Heart left ventricle (tissue), 16 donors: ENCODE data around the gene TRA2B. TPM values are rescaled to one million over a fixed set of nuclear protein-coding genes. Genes with fewer than 3 reads are reported as not detected.

Experiments used
- ATAC-seq, 4 donors: fragments of 200-7000 bp; cut with Tn5 transposase; one replicate each; pipeline ENCODE4 v1.9.1; 2020 to 2022; ENCODE audit warnings: moderate library complexity in 4 of 4, mild to moderate bottlenecking in 3 of 4, moderate number of reproducible peaks in 1 of 4
- DNase-seq, 5 donors: peaks; one replicate each; pipeline ENCODE4 v3.0.0-alpha.2; 2020
- H3K27ac ChIP-seq, 12 donors: fragments of 200-600 bp; sonication (generic) in 4 of 12; one replicate each; pipeline versions ENCODE4 v1.5.0 to v1.8.0; 2016 to 2022; ENCODE audit warnings: mild to moderate bottlenecking in 2 of 12
- H3K27me3 ChIP-seq, 9 donors: fragments of 200-600 bp; sonication (generic) in 2 of 9; one replicate each; pipeline versions ENCODE4 v1.5.1 to v1.8.0; 2016 to 2022; ENCODE audit warnings: mild to moderate bottlenecking in 3 of 9
- H3K36me3 ChIP-seq, 9 donors: fragments of 200-600 bp; sonication (generic) in 2 of 9; one replicate each; pipeline versions ENCODE4 v1.5.0 to v1.8.0; 2018 to 2022; ENCODE audit warnings: mild to moderate bottlenecking in 2 of 9
- H3K4me1 ChIP-seq, 12 donors: fragments of 200-600 bp; sonication (generic) in 4 of 12; one replicate each; pipeline versions ENCODE4 v1.5.0 to v1.8.0; 2016 to 2022; ENCODE audit warnings: mild to moderate bottlenecking in 3 of 12
- H3K4me3 ChIP-seq, 12 donors: fragments of 200-600 bp; sonication (generic) in 4 of 12; one replicate each; pipeline versions ENCODE4 v1.5.0 to v1.8.0; 2017 to 2022; ENCODE audit warnings: mild to moderate bottlenecking in 9 of 12, moderate library complexity in 4 of 12
- H3K9me3 ChIP-seq, 12 donors: fragments of 200-600 bp; sonication (generic) in 4 of 12; one replicate each; pipeline versions ENCODE4 v1.5.0 to v1.8.0; 2016 to 2022; ENCODE audit warnings: mild to moderate bottlenecking in 1 of 12
- POLR2A ChIP-seq, 2 donors: fragments of 450-650 bp; IDR thresholded peaks; one replicate each; pipeline ENCODE4 v1.6.1; 2017; ENCODE audit warnings: antibody characterized with exemption in 2 of 2, mild to moderate bottlenecking in 2 of 2, moderate library complexity in 2 of 2
- WGBS, 4 donors: extraction: QIAGEN DNeasy Blood & Tissue Kit in 2 of 4; methylation state at CpG; one replicate each; pipeline versions ENCODE4 v1.1.5 to v1.1.7; 2013 to 2018; 5-methylcytosine and 5-hydroxymethylcytosine counted together
- intact Hi-C, 10 donors: fragments of 100-400 bp; cut with DNase I; formaldehyde crosslinking; loops; one replicate each; pipeline versions ENCODE4 v1.11.1 to v1.14.2; 2022
- polyA plus RNA-seq, 2 donors: library from polyadenylated mRNA; stranded (reverse); fragments of 200-250 nt; gene quantifications; one replicate each; pipeline ENCODE4 v1.2.3, GENCODE V29; 2013
- total RNA-seq, 9 donors: library from RNA; depleted of rRNA in 2 of 9; stranded (reverse); fragments of >200 nt in 2 of 9; fragmentation: NEBNext Ultra II Directional in 3 of 9; extraction: Animal tissue kit (Norgen Biotek cat#: 25700) in 3 of 9; gene quantifications; one replicate each; pipeline versions ENCODE4 v1.1.0 to v1.2.4, GENCODE V29; 2016 to 2023
- TF ChIP-seq, protein P1 (sequence below), 12 donors: fragments of 200-600 bp; sonication (generic) in 4 of 12; IDR thresholded peaks; one replicate each; pipeline versions ENCODE4 v1.5.0 to v1.8.0; 2018 to 2022; ENCODE audit warnings: antibody characterized with exemption in 12 of 12, mild to moderate bottlenecking in 5 of 12
- donor health status: ischemic (EF 13 %, LVEDD 7.1; RV severe dilation, severe dysfunction).
- donor health status: healthy with polysubstance abuse.
- donor health status: DM: no; HTN: yes; CAD: no.
- donor health status: DM: no; HTN: no; CAD: no.
- donor health status: ischemic (EF 25% LVEDD 6.9; RV normal size, moderate dysfunction).
- donor health status: ischemic (EF 25% LVEDD 5.7; RV mildly dilated, moderate dysfunction).
- donor health status: healthy.
- donor health status: DM: yes; HTN: yes; CAD: no.
- donor health status: ischemic (EF 35%, LVEDD 5.7; RV mildly dilated, moderate dysfunction).
- donor health status: nonischemic (EF 11% LVEDD 7.7; RV severe dilation, severe dysfunction).
- donor health status: DM: yes; HTN: yes; CAD: no.
- donor health status: PGD.
- donor health status: ischemic (EF 29% LVEDD 5.4; RV normal size, mild dysfunction).
- donor health status: nonischemic (EF 23%, LVEDD 6.1; RV moderate dilation, normal function).

The TRA2B gene
- total and polyA plus RNA-seq, 11 donors: 28.5 to 66.0 (median 46.1) TPM

DNA sequence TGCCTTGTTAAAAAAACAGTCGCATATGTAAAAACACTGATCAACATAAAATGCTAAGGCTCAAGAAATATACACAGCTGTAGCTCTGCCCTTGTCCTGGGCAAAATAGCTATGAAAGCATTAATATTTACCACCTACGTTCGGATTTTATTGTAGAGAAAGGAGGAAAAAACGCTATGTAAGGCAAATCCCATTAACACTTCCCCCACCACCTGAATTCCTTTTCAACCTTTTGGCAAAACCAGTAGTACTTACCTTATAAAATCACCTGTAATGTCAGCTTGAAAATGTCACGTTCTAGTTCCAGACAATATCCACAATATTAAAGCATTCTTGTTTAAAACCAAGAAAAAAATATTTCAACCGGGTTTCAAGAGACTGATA is 3.6 kb downstream of the TRA2B start:
- peak overlapping the region in 3 of 12 donors; percentile 10 to 100 (median 22) for H3K27ac ChIP-seq
- WGBS, 4 donors: 4 to 8% (median 4%) methylated on average over 6 of the region's 6 CpGs
- peaks cover 13 to 73% (median 62%) of the 10 kb centered on the region in 12 donors for H3K4me1 ChIP-seq
- no peak for ATAC-seq
- intact Hi-C loops: loop anchor here in 2 of 10 donors (10.0 kb wide), 2 partner anchors 199 to 851 kb away; partner anchors contain the start of gene EIF4A2 (in 1 of the 2)
- no peak for TF ChIP-seq POLR2A (IDR thresholded peaks at IDR 0.05)
- TF ChIP-seq, protein P1, sequence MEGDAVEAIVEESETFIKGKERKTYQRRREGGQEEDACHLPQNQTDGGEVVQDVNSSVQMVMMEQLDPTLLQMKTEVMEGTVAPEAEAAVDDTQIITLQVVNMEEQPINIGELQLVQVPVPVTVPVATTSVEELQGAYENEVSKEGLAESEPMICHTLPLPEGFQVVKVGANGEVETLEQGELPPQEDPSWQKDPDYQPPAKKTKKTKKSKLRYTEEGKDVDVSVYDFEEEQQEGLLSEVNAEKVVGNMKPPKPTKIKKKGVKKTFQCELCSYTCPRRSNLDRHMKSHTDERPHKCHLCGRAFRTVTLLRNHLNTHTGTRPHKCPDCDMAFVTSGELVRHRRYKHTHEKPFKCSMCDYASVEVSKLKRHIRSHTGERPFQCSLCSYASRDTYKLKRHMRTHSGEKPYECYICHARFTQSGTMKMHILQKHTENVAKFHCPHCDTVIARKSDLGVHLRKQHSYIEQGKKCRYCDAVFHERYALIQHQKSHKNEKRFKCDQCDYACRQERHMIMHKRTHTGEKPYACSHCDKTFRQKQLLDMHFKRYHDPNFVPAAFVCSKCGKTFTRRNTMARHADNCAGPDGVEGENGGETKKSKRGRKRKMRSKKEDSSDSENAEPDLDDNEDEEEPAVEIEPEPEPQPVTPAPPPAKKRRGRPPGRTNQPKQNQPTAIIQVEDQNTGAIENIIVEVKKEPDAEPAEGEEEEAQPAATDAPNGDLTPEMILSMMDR (IDR thresholded peaks at IDR 0.05): no peak
- no peaks in the 10 kb centered on the region for H3K27me3 ChIP-seq
- peaks cover 0 to 21% (median 7%) of the 10 kb centered on the region in 9 donors for H3K36me3 ChIP-seq
- no peak for DNase-seq
- peak overlapping the region in 10 of 12 donors; percentile 11 to 100 (median 92) for H3K4me3 ChIP-seq
- no peaks in the 10 kb centered on the region for H3K9me3 ChIP-seq

DNA sequence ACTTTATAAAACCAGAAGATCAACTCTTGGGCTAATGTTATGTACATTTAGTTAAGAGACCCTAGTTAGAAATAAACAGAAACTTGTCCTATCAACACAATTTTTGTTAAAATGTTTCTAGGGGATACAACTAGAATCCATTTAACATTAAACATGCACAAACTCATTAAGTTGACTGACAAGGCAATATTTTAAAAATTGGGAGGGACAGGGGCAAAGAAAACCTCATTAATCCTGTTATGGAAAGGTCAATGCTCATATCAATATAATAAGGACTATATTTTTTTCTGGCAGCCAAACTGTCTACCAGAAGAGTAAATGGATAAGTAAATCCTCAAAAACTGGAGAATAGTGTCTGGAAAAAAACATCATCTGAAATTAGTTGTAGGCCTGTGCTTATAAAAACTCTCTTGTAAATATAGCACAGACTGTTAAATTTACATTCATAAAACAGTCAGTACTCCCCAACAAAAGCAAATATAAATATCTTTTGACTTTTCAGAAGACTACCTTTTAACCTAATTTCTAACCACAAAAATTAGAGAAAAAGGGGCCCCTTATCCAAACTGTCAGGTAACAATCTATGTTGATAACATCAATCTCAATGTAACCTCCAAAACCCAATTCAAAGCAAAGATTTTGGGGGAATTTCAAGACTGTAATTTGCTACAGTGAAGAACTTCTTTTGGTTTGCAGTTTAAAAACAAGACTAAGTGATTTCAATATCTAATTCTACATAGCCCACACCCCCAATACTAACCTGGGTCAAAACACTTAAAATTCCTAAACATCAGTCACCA is 4.2 kb downstream of the TRA2B start:
- H3K4me1 ChIP-seq: peaks cover 17 to 79% (median 68%) of the 10 kb centered on the region in 12 donors
- peak overlapping the region in 10 of 12 donors; percentile 11 to 100 (median 92) for H3K4me3 ChIP-seq
- H3K9me3 ChIP-seq: no peaks in the 10 kb centered on the region
- TF ChIP-seq, protein P1 (IDR thresholded peaks at IDR 0.05): no peak
- TF ChIP-seq POLR2A (IDR thresholded peaks at IDR 0.05): no peak
- peaks cover 0 to 21% (median 7%) of the 10 kb centered on the region in 9 donors for H3K36me3 ChIP-seq
- H3K27ac ChIP-seq: no peak overlapping the region
- intact Hi-C loops: loop anchor here in 2 of 10 donors (10.0 kb wide), 2 partner anchors 199 to 851 kb away; partner anchors contain the start of gene EIF4A2 (in 1 of the 2)
- ATAC-seq (no peak), DNase-seq (no peak)
- no peaks in the 10 kb centered on the region for H3K27me3 ChIP-seq

DNA sequence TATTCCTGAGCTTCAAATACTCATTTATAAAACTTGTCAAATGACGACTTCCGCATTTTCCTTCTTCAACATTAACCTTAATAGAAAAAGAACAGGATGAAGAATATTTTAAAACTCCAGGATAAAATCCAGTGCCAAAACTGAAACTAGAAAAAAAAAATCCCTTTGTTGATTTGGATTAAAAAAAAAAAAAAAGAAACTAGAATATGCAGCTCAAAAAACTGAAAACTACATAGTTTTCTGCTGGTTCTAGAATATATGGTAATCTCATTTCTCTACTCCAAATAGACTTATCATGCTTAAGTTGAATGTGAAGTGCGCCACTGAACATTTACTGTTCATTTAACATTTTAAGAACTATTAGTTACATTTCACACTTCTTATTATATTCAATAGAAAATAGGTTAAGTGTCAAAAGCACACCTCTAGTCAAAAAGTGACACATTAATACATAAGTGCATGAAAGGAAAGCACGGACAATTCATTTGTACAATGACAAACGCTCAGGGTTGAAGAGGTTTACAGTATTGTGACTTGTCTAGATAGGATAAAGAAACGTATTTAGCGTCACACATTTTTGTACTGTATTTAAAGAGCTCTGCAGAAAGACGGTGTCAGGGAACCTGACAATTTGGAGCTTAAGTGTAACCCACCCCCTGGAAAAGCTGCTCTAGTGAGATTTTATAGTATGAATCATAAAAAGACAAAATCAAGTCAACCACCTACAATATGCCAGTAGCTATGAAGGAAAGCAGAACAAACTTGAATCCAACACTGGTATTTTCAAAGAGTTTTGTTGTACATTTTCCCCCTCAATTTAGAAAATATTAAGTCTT is 5.8 kb downstream of the TRA2B start:
- intact Hi-C loops: loop anchor here in 2 of 10 donors (10.0 kb wide), 2 partner anchors 197 to 853 kb away; partner anchors contain the start of gene EIF4A2 (in 1 of the 2)
- peaks cover 32 to 92% (median 84%) of the 10 kb centered on the region in 12 donors for H3K4me1 ChIP-seq
- peaks cover 0 to 37% (median 10%) of the 10 kb centered on the region in 9 donors for H3K36me3 ChIP-seq
- ATAC-seq: peak in 1 of 4 donors; percentile 15
- 8 to 11% (median 9%) methylated on average over 8 of the region's 8 CpGs for WGBS, 4 donors
- no peaks in the 10 kb centered on the region for H3K27me3 ChIP-seq
- no peaks in the 10 kb centered on the region for H3K9me3 ChIP-seq
- no peak for DNase-seq
- peak overlapping the region in 8 of 12 donors; percentile 13 to 100 (median 90) for H3K4me3 ChIP-seq
- peak overlapping the region in 4 of 12 donors; percentile 19 to 29 (median 24) for H3K27ac ChIP-seq
- TF ChIP-seq, protein P1 (IDR thresholded peaks at IDR 0.05): no peak
- TF ChIP-seq POLR2A (IDR thresholded peaks at IDR 0.05): no peak
